ENCODE results near the gene MAF.

The MAF gene

GRCh38 chr16:79573884-79574283 lies 26.7 kb downstream of the MAF start:
- Histone ChIP-seq H4K20me1 (ENCODE audit: insufficient read depth, low read length) (no peaks in the 10 kb centered on the region), H3K27me3 (ENCODE audit: low read depth, low read length) (peaks cover 7% of the 10 kb centered on the region), H2AFZ (ENCODE audit: low read depth, low read length) (no peak overlapping the region), H3K27ac (ENCODE audit: low read length) (no peak overlapping the region), H3K9me3 (ENCODE audit: insufficient read depth, low read length) (no peaks in the 10 kb centered on the region), H3K9ac (ENCODE audit: low read length) (no peak overlapping the region), H3K4me1 (ENCODE audit: low read length) (no peaks in the 10 kb centered on the region), H3K4me2 (ENCODE audit: low read length) (no peak overlapping the region), H3K36me3 (replicated peaks; ENCODE audit: low read depth, low read length) (no peaks in the 10 kb centered on the region), H3K79me2 (ENCODE audit: low read length) (no peaks in the 10 kb centered on the region), H3K4me3 (ENCODE audit: low read length) (no peak overlapping the region)
- TF ChIP-seq CTCF (IDR thresholded peaks at IDR 0.05; ENCODE audit: low read depth, low read length): no peak
- TF ChIP-seq EZH2phosphoT487 (IDR thresholded peaks at IDR 0.05; ENCODE audit: low read depth): no peak

- no peaks in the 10 kb centered on the region for H4K20me1 ChIP-seq (ENCODE audit: insufficient read depth, low read length)
- no peak overlapping the region for H3K4me2 ChIP-seq (ENCODE audit: low read length)
- H3K27me3 ChIP-seq (ENCODE audit: low read depth, low read length): peaks cover 7% of the 10 kb centered on the region
- no peak overlapping the region for H3K27ac ChIP-seq (ENCODE audit: low read length)
- no peak overlapping the region for H3K4me3 ChIP-seq (ENCODE audit: low read length)
- no peak for TF ChIP-seq EZH2phosphoT487 (IDR thresholded peaks at IDR 0.05; ENCODE audit: low read depth)
- H3K9me3 ChIP-seq (ENCODE audit: insufficient read depth, low read length): no peaks in the 10 kb centered on the region
- H3K4me1 ChIP-seq (ENCODE audit: low read length): no peaks in the 10 kb centered on the region
- no peak overlapping the region for H2AFZ ChIP-seq (ENCODE audit: low read depth, low read length)
- no peaks in the 10 kb centered on the region for H3K79me2 ChIP-seq (ENCODE audit: low read length)
- H3K9ac ChIP-seq (ENCODE audit: low read length): no peak overlapping the region
- no peaks in the 10 kb centered on the region for H3K36me3 ChIP-seq (replicated peaks; ENCODE audit: low read depth, low read length)
These were observed 27.5 kb downstream of the MAF start for GRCh38 chr16:79573071-79573470.

GRCh38 chr16:79571903-79572535 lies 28.5 kb downstream of the MAF start:
- no peaks in the 10 kb centered on the region for H3K9me3 ChIP-seq (ENCODE audit: insufficient read depth, low read length)
- H3K4me1 ChIP-seq (ENCODE audit: low read length): no peaks in the 10 kb centered on the region
- H3K36me3 ChIP-seq (replicated peaks; ENCODE audit: low read depth, low read length): no peaks in the 10 kb centered on the region
- H3K27ac ChIP-seq (ENCODE audit: low read length): no peak overlapping the region
- TF ChIP-seq EZH2phosphoT487 (IDR thresholded peaks at IDR 0.05; ENCODE audit: low read depth) (no peak), CTCF (IDR thresholded peaks at IDR 0.05; ENCODE audit: low read depth, low read length) (no peak)
- no peak overlapping the region for H3K9ac ChIP-seq (ENCODE audit: low read length)
- no peak overlapping the region for H3K4me3 ChIP-seq (ENCODE audit: low read length)
- H3K27me3 ChIP-seq (ENCODE audit: low read depth, low read length): peaks cover 4% of the 10 kb centered on the region
- no peaks in the 10 kb centered on the region for H4K20me1 ChIP-seq (ENCODE audit: insufficient read depth, low read length)
- H3K4me2 ChIP-seq (ENCODE audit: low read length): no peak overlapping the region
- H2AFZ ChIP-seq (ENCODE audit: low read depth, low read length): no peak overlapping the region
- H3K79me2 ChIP-seq (ENCODE audit: low read length): no peaks in the 10 kb centered on the region

GRCh38 chr16:79571065-79571902 lies 29.3 kb downstream of the MAF start:
- H3K27me3 ChIP-seq (ENCODE audit: low read depth, low read length): peaks cover 3% of the 10 kb centered on the region; the same call in 1 of the 2 replicates
- no peak overlapping the region for H3K9ac ChIP-seq (ENCODE audit: low read length)
- no peak overlapping the region for H2AFZ ChIP-seq (ENCODE audit: low read depth, low read length)
- no peak for TF ChIP-seq CTCF (IDR thresholded peaks at IDR 0.05; ENCODE audit: low read depth, low read length)
- no peak for TF ChIP-seq EZH2phosphoT487 (IDR thresholded peaks at IDR 0.05; ENCODE audit: low read depth)
- H3K4me1 ChIP-seq (ENCODE audit: low read length): no peaks in the 10 kb centered on the region
- no peak overlapping the region for H3K27ac ChIP-seq (ENCODE audit: low read length)
- no peaks in the 10 kb centered on the region for H3K36me3 ChIP-seq (replicated peaks; ENCODE audit: low read depth, low read length)
- no peak overlapping the region for H3K4me3 ChIP-seq (ENCODE audit: low read length)
- no peaks in the 10 kb centered on the region for H4K20me1 ChIP-seq (ENCODE audit: insufficient read depth, low read length)
- no peak overlapping the region for H3K4me2 ChIP-seq (ENCODE audit: low read length)
- H3K9me3 ChIP-seq (ENCODE audit: insufficient read depth, low read length): no peaks in the 10 kb centered on the region
- H3K79me2 ChIP-seq (ENCODE audit: low read length): no peaks in the 10 kb centered on the region
